Measurements from ENCODE around the gene DGKD. TPM values are rescaled to one million over a fixed set of nuclear protein-coding genes. Genes with fewer than 3 reads are reported as not detected.

DGKD gene
- total and polyA plus RNA-seq, 9 of the 15 experiments (the other 6 are each of a cell fraction or from before 2014, with no cell fraction given) = 0.52 to 29.5 (median 10.6) TPM

DNA sequence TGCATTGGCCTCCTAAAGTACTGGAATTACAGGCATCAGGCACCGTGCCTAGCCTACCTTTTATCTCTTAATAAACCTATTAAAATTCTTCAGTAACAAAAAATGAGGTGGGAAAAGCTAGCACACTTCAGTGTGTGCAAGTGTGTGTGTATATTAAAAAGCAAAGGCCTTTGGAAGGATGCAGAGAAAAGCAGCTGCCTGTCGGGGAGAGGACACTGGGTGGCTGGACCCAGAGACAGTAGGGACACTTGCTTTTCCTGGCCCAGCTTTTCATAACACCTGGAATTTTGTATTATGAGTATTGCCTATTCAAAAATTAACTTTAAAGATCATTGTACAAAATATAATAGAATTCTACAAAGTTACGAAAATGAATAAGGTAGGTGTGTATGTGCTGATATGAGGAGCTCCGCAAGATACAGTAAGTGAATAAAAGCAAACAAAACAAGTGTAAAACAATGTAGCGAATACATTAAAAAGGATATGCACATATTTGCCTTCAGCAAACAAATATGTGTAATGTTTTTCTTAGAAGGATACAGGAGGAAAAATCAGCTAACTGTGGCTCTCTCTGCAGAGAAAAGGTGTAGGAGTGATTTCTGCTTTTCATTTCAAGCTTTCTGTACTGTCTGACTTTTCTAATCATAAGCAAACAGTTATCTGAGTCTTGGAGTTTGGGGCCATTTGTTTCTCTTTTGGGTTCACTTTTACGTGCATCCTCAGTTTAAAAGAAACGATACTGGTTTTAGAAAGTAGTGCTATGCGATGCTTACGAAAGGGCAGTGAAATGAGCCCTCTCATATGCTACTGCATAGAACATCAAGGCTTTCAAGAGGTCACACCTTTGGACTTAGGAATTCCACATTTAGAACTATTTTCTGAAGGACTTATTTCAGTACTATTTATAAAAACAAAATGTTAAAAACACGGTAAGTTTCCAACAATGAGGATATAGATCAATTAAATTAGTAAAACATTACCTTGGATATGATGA, 141.5 kb downstream of the DGKD start:
- intact Hi-C loops (cut with micrococcal nuclease) (no loop called here), in situ Hi-C loops (cut with MboI) (no loop called here)
- no peak for FAIRE-seq
- no peak overlapping the region for H3K4me2 ChIP-seq (ENCODE audit: insufficient read depth, low read length)
- no TSS peak for BruUV-seq (replicated peaks)
- no peaks in the 10 kb centered on the region for H3K9me3 ChIP-seq (replicated peaks; ENCODE audit: control insufficient read depth, insufficient read depth, low read depth, low read length)
- no peak overlapping the region for H3K27ac ChIP-seq (ENCODE audit: extremely low read depth, low read depth, low read length)
- no peaks in the 10 kb centered on the region for H3K4me1 ChIP-seq (replicated peaks in 1 of 2; ENCODE audit: control insufficient read depth in 2 of 2, insufficient read depth in 2 of 2, low read length in 2 of 2)
- H3K4me3 ChIP-seq = no peak overlapping the region
- ChIA-PET POLR2A (interaction anchor here (0.5 kb wide), 1 partner anchor 359 kb away, joined by 3 read pairs; the partner anchor contains the start of gene HJURP), CTCF (ENCODE audit: low intra/inter-chr PET ratio) (no interaction called here)
- WGBS (ENCODE audit: insufficient coverage, low coverage, missing lambda C conversion rate) = 82% methylated on average over 10 of the region's 10 CpGs
- no peak for DNase-seq (ENCODE audit: extremely low read depth in 1 of 4, low spot score in 3 of 4)
- H3K9ac ChIP-seq (ENCODE audit: insufficient read depth in 1 of 2, low read depth in 2 of 2, low read length in 2 of 2) = no peak overlapping the region
- H3K79me2 ChIP-seq (ENCODE audit: control insufficient read depth, insufficient read depth, low read length) = no peaks in the 10 kb centered on the region
- no peaks in the 10 kb centered on the region for H3K9me1 ChIP-seq (ENCODE audit: control insufficient read depth, insufficient read depth, low read length)
- no peak overlapping the region for H2AFZ ChIP-seq (ENCODE audit: low read depth, low read length)
- ATAC-seq = no peak
- no peaks in the 10 kb centered on the region for H3K27me3 ChIP-seq (ENCODE audit: control insufficient read depth in 2 of 2, insufficient read depth in 2 of 2, low read length in 2 of 2)
- no peaks in the 10 kb centered on the region for H4K20me1 ChIP-seq (replicated peaks; ENCODE audit: control insufficient read depth, insufficient read depth, low read length)
- no peak for TF ChIP-seq CSDE1 (IDR thresholded peaks at IDR 0.05)
- no peak for TF ChIP-seq ZNF311 (CRISPR knock-in tag; IDR thresholded peaks at IDR 0.05)
- TF ChIP-seq KAT8 (IDR thresholded peaks at IDR 0.05; ENCODE audit: low read depth) = no peak
- no peak for TF ChIP-seq RBBP5 (IDR thresholded peaks at IDR 0.05; ENCODE audit: borderline replicate concordance, insufficient read depth, low read length, poor library complexity, severe bottlenecking)
- no peak for TF ChIP-seq ETV1 (tag; conservative IDR thresholded peaks at IDR 0.05; ENCODE audit: low read depth)
- TF ChIP-seq NR3C1 (CRISPR knock-in tag; IDR thresholded peaks at IDR 0.05) = no peak
- no peak for TF ChIP-seq PML (IDR thresholded peaks at IDR 0.05; ENCODE audit: low read length)
- no peak for TF ChIP-seq MCM2 (IDR thresholded peaks at IDR 0.05; ENCODE audit: low read depth)
- TF ChIP-seq SLC30A9 (CRISPR knock-in tag; IDR thresholded peaks at IDR 0.05) = no peak
- TF ChIP-seq, protein P1, sequence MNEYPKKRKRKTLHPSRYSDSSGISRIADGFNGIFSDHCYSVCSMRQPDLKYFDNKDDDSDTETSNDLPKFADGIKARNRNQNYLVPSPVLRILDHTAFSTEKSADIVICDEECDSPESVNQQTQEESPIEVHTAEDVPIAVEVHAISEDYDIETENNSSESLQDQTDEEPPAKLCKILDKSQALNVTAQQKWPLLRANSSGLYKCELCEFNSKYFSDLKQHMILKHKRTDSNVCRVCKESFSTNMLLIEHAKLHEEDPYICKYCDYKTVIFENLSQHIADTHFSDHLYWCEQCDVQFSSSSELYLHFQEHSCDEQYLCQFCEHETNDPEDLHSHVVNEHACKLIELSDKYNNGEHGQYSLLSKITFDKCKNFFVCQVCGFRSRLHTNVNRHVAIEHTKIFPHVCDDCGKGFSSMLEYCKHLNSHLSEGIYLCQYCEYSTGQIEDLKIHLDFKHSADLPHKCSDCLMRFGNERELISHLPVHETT (CRISPR knock-in tag; conservative IDR thresholded peaks at IDR 0.05 in 1 of 2, IDR thresholded peaks at IDR 0.05 in 1 of 2) = no peak
- no peak for TF ChIP-seq HDAC3 (IDR thresholded peaks at IDR 0.05; ENCODE audit: borderline replicate concordance, partially characterized antibody)
- no peak for TF ChIP-seq NFYB (IDR thresholded peaks at IDR 0.05; ENCODE audit: extremely low read depth, insufficient read length)
- TF ChIP-seq ZNF780A (CRISPR knock-in tag; IDR thresholded peaks at IDR 0.05) = no peak
- no peak for TF ChIP-seq KLF16 (IDR thresholded peaks at IDR 0.05)
- TF ChIP-seq, protein P2, sequence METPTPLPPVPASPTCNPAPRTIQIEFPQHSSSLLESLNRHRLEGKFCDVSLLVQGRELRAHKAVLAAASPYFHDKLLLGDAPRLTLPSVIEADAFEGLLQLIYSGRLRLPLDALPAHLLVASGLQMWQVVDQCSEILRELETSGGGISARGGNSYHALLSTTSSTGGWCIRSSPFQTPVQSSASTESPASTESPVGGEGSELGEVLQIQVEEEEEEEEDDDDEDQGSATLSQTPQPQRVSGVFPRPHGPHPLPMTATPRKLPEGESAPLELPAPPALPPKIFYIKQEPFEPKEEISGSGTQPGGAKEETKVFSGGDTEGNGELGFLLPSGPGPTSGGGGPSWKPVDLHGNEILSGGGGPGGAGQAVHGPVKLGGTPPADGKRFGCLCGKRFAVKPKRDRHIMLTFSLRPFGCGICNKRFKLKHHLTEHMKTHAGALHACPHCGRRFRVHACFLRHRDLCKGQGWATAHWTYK (CRISPR knock-in tag; IDR thresholded peaks at IDR 0.05) = no peak
- H3K36me3 ChIP-seq (ENCODE audit: control insufficient read depth, insufficient read depth, low read length) = peaks cover 4% of the 10 kb centered on the region; the same call in 1 of the 3 replicates
